A549 (cell line): Measurements from ENCODE around the gene SCNN1A. TPM values are rescaled to one million over a fixed set of nuclear protein-coding genes. Genes with fewer than 3 reads are reported as not detected.

ENCODE experiments used
- ATAC-seq, 2 experiments: fragments of 200-7000 bp in 1 of 2; fragments of >200 bp in 1 of 2; cut with Nextera tagmentation in 1 of 2; cut with Tn5 transposase in 1 of 2; 3 replicates each; pipeline versions ENCODE4 v1.8.0 to v1.9.1; 2018 to 2020; ENCODE audit warnings: mild to moderate bottlenecking in 1 of 2, moderate library complexity in 1 of 2
- CTCF ChIA-PET: fragments of 300-600 bp; sonication (Branson Sonifier 250); formaldehyde crosslinking; extraction: SDS; loops from one replicate; lab custom pipeline; 2021; ENCODE audit warnings: antibody characterized with exemption, inconsistent platforms; lab: Yijun Ruan, JAX
- POLR2A ChIA-PET: fragments of 350-600 bp; formaldehyde crosslinking; extraction: SDS; loops from one replicate; lab custom pipeline; 2021; ENCODE audit warnings: antibody characterized with exemption, inconsistent platforms; lab: Yijun Ruan, JAX
- DNase-seq, 2 experiments: peaks; one replicate each; pipeline versions ENCODE4 v3.0.0 to v3.0.0-alpha.2; 2011 to 2016; ENCODE audit warnings: low read depth in 1 of 2, low spot score in 1 of 2
- FAIRE-seq: peaks from 2 replicates; lab custom pipeline; 2011; peaks lifted over from hg19 to GRCh38; lab: Jason Lieb, UNC
- H3K27ac ChIP-seq, 2 experiments: fragments of >200 bp; sonication (Bioruptor Twin); formaldehyde crosslinking; 3 replicates each; pipeline ENCODE4 v1.5.1; 2016 to 2017
- H3K4me1 ChIP-seq: fragments of >200 bp; sonication (Bioruptor Twin); formaldehyde crosslinking; 3 replicates; pipeline ENCODE4 v1.6.1; 2016
- H3K4me2 ChIP-seq: fragments of >200 bp; sonication (Bioruptor Twin); formaldehyde crosslinking; 3 replicates; pipeline ENCODE4 v1.6.1; 2016
- H3K4me3 ChIP-seq: fragments of >200 bp; sonication (Bioruptor Twin); formaldehyde crosslinking; 3 replicates; pipeline ENCODE4 v1.5.1; 2016
- H3K9me3 ChIP-seq: fragments of >200 bp; sonication (Bioruptor Twin); formaldehyde crosslinking; 3 replicates; pipeline ENCODE4 v1.6.1; 2016
- ATOH8 ChIP-seq: fragments of 250-450 bp; sonication (Bioruptor Pico); IDR thresholded peaks from 2 replicates; pipeline ENCODE4 v1.5.0; 2020; ENCODE audit warnings: low read depth, mild to moderate bottlenecking, moderate library complexity
- CBX2 ChIP-seq: fragments of 200-600 bp; sonication (generic); IDR thresholded peaks from 2 replicates; pipeline ENCODE4 v1.6.1; 2016; ENCODE audit warnings: low read depth, mild to moderate bottlenecking, borderline replicate concordance
- CBX8 ChIP-seq: fragments of 200-600 bp; sonication (generic); IDR thresholded peaks from 2 replicates; pipeline ENCODE4 v1.6.1; 2016
- CEBPB ChIP-seq, 2 experiments: fragments of >200 bp in 1 of 2; sonication (Bioruptor Twin) in 1 of 2; formaldehyde crosslinking in 1 of 2; IDR thresholded peaks; 2 replicates each; pipeline ENCODE4 v1.6.1; 2012 to 2016
- CHD4 ChIP-seq: fragments of 200-600 bp; sonication (generic); IDR thresholded peaks from 2 replicates; pipeline ENCODE4 v1.6.1; 2016; ENCODE audit warnings: antibody characterized with exemption, mild to moderate bottlenecking, borderline replicate concordance
- ELK1 ChIP-seq: fragments of 150-350 bp; IDR thresholded peaks from 2 replicates; pipeline ENCODE4 v1.6.1; 2014; ENCODE audit warnings: low read depth, mild to moderate bottlenecking, low read length
- FOXS1 ChIP-seq: fragments of 250-450 bp; sonication (Bioruptor Pico); IDR thresholded peaks from 2 replicates; pipeline ENCODE4 v1.5.0; 2020; ENCODE audit warnings: mild to moderate bottlenecking, moderate library complexity
- GATA3 ChIP-seq: IDR thresholded peaks from 2 replicates; pipeline ENCODE4 v1.6.1; 2012; ENCODE audit warnings: borderline replicate concordance
- HEYL ChIP-seq: fragments of 250-450 bp; sonication (Bioruptor Pico); IDR thresholded peaks from 2 replicates; pipeline ENCODE4 v1.8.0; 2021; ENCODE audit warnings: mild to moderate bottlenecking, moderate library complexity
- HOXA7 ChIP-seq: fragments of 250-450 bp; sonication (Bioruptor Pico); IDR thresholded peaks from 2 replicates; pipeline ENCODE4 v1.5.0; 2020; ENCODE audit warnings: mild to moderate bottlenecking, moderate library complexity
- JUN ChIP-seq, 2 experiments: fragments of >200 bp; sonication (Bioruptor Twin); formaldehyde crosslinking; IDR thresholded peaks; 2 replicates in 1 of 2; 3 replicates in 1 of 2; pipeline ENCODE4 v1.6.1; 2016 to 2017
- KDM5A ChIP-seq: fragments of 200-600 bp; sonication (generic); IDR thresholded peaks from 2 replicates; pipeline ENCODE4 v1.6.1; 2016; ENCODE audit warnings: antibody characterized with exemption, mild to moderate bottlenecking
- MAFK ChIP-seq: fragments of 450-650 bp; IDR thresholded peaks from 2 replicates; pipeline ENCODE4 v1.6.1; 2014; ENCODE audit not compliant: partially characterized antibody
- SMC3 ChIP-seq: fragments of >200 bp; sonication (Bioruptor Twin); formaldehyde crosslinking; IDR thresholded peaks from 3 replicates; pipeline ENCODE4 v1.6.1; 2018; ENCODE audit warnings: inconsistent platforms
- TP53 ChIP-seq: fragments of 250-450 bp; sonication (Bioruptor Pico); IDR thresholded peaks from 2 replicates; pipeline ENCODE4 v1.5.0; 2021; ENCODE audit warnings: mild to moderate bottlenecking, moderate library complexity
- USF2 ChIP-seq: fragments of 450-650 bp; IDR thresholded peaks from 2 replicates; pipeline ENCODE4 v1.6.1; 2014; ENCODE audit warnings: antibody characterized with exemption
- ZC3H11A ChIP-seq: fragments of 450-650 bp; IDR thresholded peaks from 2 replicates; pipeline ENCODE4 v1.6.1; 2014; ENCODE audit warnings: antibody characterized with exemption, mild to moderate bottlenecking
- ZFP36 ChIP-seq: fragments of 450-650 bp; IDR thresholded peaks from 2 replicates; pipeline ENCODE4 v1.6.1; 2014; ENCODE audit warnings: borderline replicate concordance; ENCODE audit not compliant: partially characterized antibody
- ZSCAN20 ChIP-seq: fragments of 250-450 bp; sonication (Bioruptor Pico); IDR thresholded peaks from 2 replicates; pipeline ENCODE4 v1.8.0; 2022; ENCODE audit warnings: mild to moderate bottlenecking, moderate library complexity
- WGBS: methylation state at CpG from one replicate; pipeline ENCODE4 v1.1.6; 2017; ENCODE audit errors: missing lambda C conversion rate; 5-methylcytosine and 5-hydroxymethylcytosine counted together
- polyA plus RNA-seq, 4 experiments: library from polyadenylated mRNA; depleted of rRNA in 3 of 4; stranded (reverse); fragments of >200 nt; fragmentation: RNase III in 1 of 4; extraction: RNeasy Plus Mini Kit Qiagen cat#74134 plus additional on column Dnase treatment in 1 of 4; gene quantifications; 2 replicates in 3 of 4; 3 replicates in 1 of 4; pipeline ENCODE4 v1.2.3, GENCODE V29; 2011 to 2017

SCNN1A gene
- polyA plus RNA-seq, 2 of the 4 experiments (the other 2 are of a cell fraction) = 6.0 to 7.0 TPM

- FAIRE-seq (no peak), DNase-seq (no peak), ATAC-seq (no peak)
- H3K4me3 ChIP-seq = no peak overlapping the region
- 93% methylated on average over 10 of the region's 10 CpGs for WGBS
- H3K4me2 ChIP-seq = no peak overlapping the region
- H3K9me3 ChIP-seq = peaks cover 10% of the 10 kb centered on the region; the same call in 2 of the 3 replicates
- POLR2A ChIA-PET = no interaction called here
- H3K27ac ChIP-seq = no peak overlapping the region
- peak; percentile 39 for TF ChIP-seq MAFK
- no peak for TF ChIP-seq CHD4
- no peak for TF ChIP-seq TP53 (CRISPR knock-in tag)
- TF ChIP-seq SMC3 = no peak
- TF ChIP-seq ZC3H11A = peak; percentile 97
- CTCF ChIA-PET = interaction anchor here (1.0 kb wide), 1 partner anchor 15 kb away, joined by 4 read pairs; no protein-coding TSS in a partner anchor
- no peaks in the 10 kb centered on the region for H3K4me1 ChIP-seq
Measured at GRCh38 chr12:6407236-6407954, 32.0 kb upstream of the SCNN1A start.

- 91% methylated on average over 6 of the region's 6 CpGs for WGBS
- H3K4me3 ChIP-seq = no peak overlapping the region
- no peak overlapping the region for H3K27ac ChIP-seq
- H3K4me1 ChIP-seq = no peaks in the 10 kb centered on the region
- no peak overlapping the region for H3K4me2 ChIP-seq
- ChIA-PET POLR2A (no interaction called here), CTCF (interaction anchor here (0.9 to 1.0 kb wide), 2 partner anchors 17 to 132 kb away, joined by 3 to 4 read pairs; no protein-coding TSS in a partner anchor)
- FAIRE-seq (no peak), ATAC-seq (no peak), DNase-seq (no peak)
- H3K9me3 ChIP-seq = peaks cover 10% of the 10 kb centered on the region; the same call in 2 of the 3 replicates
- TF ChIP-seq CBX2 = no peak
- no peak for TF ChIP-seq CBX8
- no peak for TF ChIP-seq KDM5A
- TF ChIP-seq CEBPB (IDR thresholded peaks at IDR 0.05) = no peak
- TF ChIP-seq FOXS1 (CRISPR knock-in tag) = no peak
- no peak for TF ChIP-seq SMC3
- no peak for TF ChIP-seq ZSCAN20 (CRISPR knock-in tag)
- no peak for TF ChIP-seq ZFP36
- TF ChIP-seq ELK1 = no peak
- TF ChIP-seq USF2 = no peak
- no peak for TF ChIP-seq GATA3
- no peak for TF ChIP-seq JUN (IDR thresholded peaks at IDR 0.05)
- no peak for TF ChIP-seq HOXA7 (CRISPR knock-in tag)
- TF ChIP-seq HEYL (CRISPR knock-in tag) = no peak
- no peak for TF ChIP-seq ATOH8
Measured at GRCh38 chr12:6405963-6406362, 30.6 kb upstream of the SCNN1A start.

GRCh38 chr12:6404390-6404789, 29.0 kb upstream of the SCNN1A start:
- ATAC-seq = no peak
- H3K27ac ChIP-seq = no peak overlapping the region
- WGBS = 95% methylated on average over 5 of the region's 5 CpGs
- TF ChIP-seq MAFK = no peak
- no peaks in the 10 kb centered on the region for H3K4me1 ChIP-seq
- peaks cover 7% of the 10 kb centered on the region; the same call in 2 of the 3 replicates for H3K9me3 ChIP-seq
- H3K4me3 ChIP-seq = no peak overlapping the region
- DNase-seq = no peak
- H3K4me2 ChIP-seq = no peak overlapping the region
- FAIRE-seq = no peak
- ChIA-PET POLR2A (no interaction called here), CTCF (interaction anchor here (0.6 to 1.3 kb wide), 2 partner anchors 34 to 61 kb away, joined by 3 to 6 read pairs; no protein-coding TSS in a partner anchor)
